ENCODE results near the gene TMEM273.

Gene TMEM273

GRCh38 chr10:49166484-49167400 lies 21.4 kb downstream of the TMEM273 start:
- ATAC-seq: no peak
- TF ChIP-seq BACH2 (CRISPR knock-in tag; IDR thresholded peaks at IDR 0.05; ENCODE audit: borderline replicate concordance): no peak
- TF ChIP-seq GLIS3 (CRISPR knock-in tag; IDR thresholded peaks at IDR 0.05): no peak
- TF ChIP-seq PPARA (CRISPR knock-in tag; IDR thresholded peaks at IDR 0.05; ENCODE audit: borderline replicate concordance): no peak
- no peak for TF ChIP-seq CSRNP3 (CRISPR knock-in tag; IDR thresholded peaks at IDR 0.05)

GRCh38 chr10:49165821-49166483 lies 22.2 kb downstream of the TMEM273 start:
- TF ChIP-seq CREB5 (CRISPR knock-in tag; IDR thresholded peaks at IDR 0.05; ENCODE audit: low read depth) (no peak), ISL1 (CRISPR knock-in tag; IDR thresholded peaks at IDR 0.05) (no peak), CSDC2 (CRISPR knock-in tag; IDR thresholded peaks at IDR 0.05) (no peak), TOX (CRISPR knock-in tag; IDR thresholded peaks at IDR 0.05; ENCODE audit: borderline replicate concordance) (no peak), ESRRG (CRISPR knock-in tag; IDR thresholded peaks at IDR 0.05) (no peak), ZC3H10 (CRISPR knock-in tag; IDR thresholded peaks at IDR 0.05) (no peak), ZFP30 (CRISPR knock-in tag; IDR thresholded peaks at IDR 0.05) (no peak), SNAI2 (CRISPR knock-in tag; IDR thresholded peaks at IDR 0.05) (no peak), ZNF8 (CRISPR knock-in tag; IDR thresholded peaks at IDR 0.05) (no peak), PATZ1 (CRISPR knock-in tag; IDR thresholded peaks at IDR 0.05; ENCODE audit: borderline replicate concordance) (no peak), ZNF70 (CRISPR knock-in tag; IDR thresholded peaks at IDR 0.05) (no peak)
- no peak for ATAC-seq

GRCh38 chr10:49165259-49165658 lies 22.9 kb downstream of the TMEM273 start:
- no peak for ATAC-seq
- TF ChIP-seq ZNF565 (CRISPR knock-in tag; conservative IDR thresholded peaks at IDR 0.05; ENCODE audit: low read depth) (no peak), CSRNP3 (CRISPR knock-in tag; IDR thresholded peaks at IDR 0.05) (no peak), GLIS3 (CRISPR knock-in tag; IDR thresholded peaks at IDR 0.05) (no peak), SNAI2 (CRISPR knock-in tag; IDR thresholded peaks at IDR 0.05) (no peak), TOX (CRISPR knock-in tag; IDR thresholded peaks at IDR 0.05; ENCODE audit: borderline replicate concordance) (no peak), CSDC2 (CRISPR knock-in tag; IDR thresholded peaks at IDR 0.05) (no peak), ZFP30 (CRISPR knock-in tag; IDR thresholded peaks at IDR 0.05) (no peak), ESRRG (CRISPR knock-in tag; IDR thresholded peaks at IDR 0.05) (no peak), ARNTL (CRISPR knock-in tag; IDR thresholded peaks at IDR 0.05; ENCODE audit: borderline replicate concordance, low read depth) (no peak), ZFP3 (CRISPR knock-in tag; IDR thresholded peaks at IDR 0.05) (no peak), CREB5 (CRISPR knock-in tag; IDR thresholded peaks at IDR 0.05; ENCODE audit: low read depth) (no peak), RARB (CRISPR knock-in tag; IDR thresholded peaks at IDR 0.05) (no peak), PATZ1 (CRISPR knock-in tag; IDR thresholded peaks at IDR 0.05; ENCODE audit: borderline replicate concordance) (no peak)

Data from SK-N-SH treated with all-trans-retinoic acid at 6 μM for 48 hours (cell line).